Panc1 (cell line): ENCODE results near the gene GDI2. TPM values are rescaled to one million over a fixed set of nuclear protein-coding genes. Genes with fewer than 3 reads are reported as not detected.
"Not testable (repeated sequence)": the region's sequence is repeated elsewhere in the genome, so short reads cannot be mapped to it uniquely, and the experiment has no call there.

Source experiments
- ATAC-seq: fragments of 200-7000 bp; cut with Tn5 transposase; 2 replicates; pipeline ENCODE4 v1.9.1; 2020; ENCODE audit warnings: mild to moderate bottlenecking, moderate library complexity
- BruUV-seq: library from RNA; stranded (reverse); fragments of 400-500 nt; replicated peaks from 2 replicates; lab custom pipeline; 2021; lab: Mats Ljungman, UMichigan
- CTCF ChIA-PET: fragments of 300-600 bp; sonication (Branson Sonifier 250); formaldehyde crosslinking; loops from one replicate; lab custom pipeline; 2022; ENCODE audit warnings: antibody characterized with exemption; lab: Charles Lee
- POLR2A ChIA-PET: fragments of 300-600 bp; sonication (Branson Sonifier 250); formaldehyde crosslinking; loops from one replicate; lab custom pipeline; 2022; ENCODE audit warnings: antibody characterized with exemption; lab: Charles Lee
- DNase-seq: peaks from one replicate; pipeline ENCODE4 v3.0.0-alpha.2; 2010; ENCODE audit warnings: low read depth, low spot score
- H3K27ac ChIP-seq: 2 replicates; pipeline ENCODE4 v1.5.1; 2011; ENCODE audit warnings: mild to moderate bottlenecking, low read length, inconsistent platforms
- H3K27me3 ChIP-seq: fragments of 200-500 bp; sonication (Bioruptor generic); 2 replicates; pipeline ENCODE4 v1.6.0; 2014; ENCODE audit warnings: low read length, inconsistent platforms; ENCODE audit not compliant: control insufficient read depth, insufficient read depth
- H3K36me3 ChIP-seq: fragments of 200-500 bp; sonication (Bioruptor generic); 2 replicates; pipeline ENCODE4 v1.5.1; 2014; ENCODE audit warnings: inconsistent platforms, mild to moderate bottlenecking, low read length, moderate library complexity; ENCODE audit not compliant: control insufficient read depth, insufficient read depth
- H3K4me1 ChIP-seq: 2 replicates; pipeline ENCODE4 v1.5.1; 2011; ENCODE audit warnings: inconsistent platforms, mild to moderate bottlenecking, low read length, moderate library complexity; ENCODE audit not compliant: control insufficient read depth, insufficient read depth
- H3K4me3 ChIP-seq, 2 experiments: 2 replicates each; pipeline ENCODE4 v1.5.1; 2011 to 2012; ENCODE audit warnings: low read depth in 2 of 2, low read length in 2 of 2, mild to moderate bottlenecking in 2 of 2, inconsistent platforms in 1 of 2, moderate library complexity in 1 of 2
- H3K9me3 ChIP-seq: fragments of 200-500 bp; sonication (Bioruptor generic); 2 replicates; pipeline ENCODE4 v1.5.1; 2014; ENCODE audit warnings: low read depth, mild to moderate bottlenecking, inconsistent platforms, low read length, moderate library complexity; ENCODE audit not compliant: control insufficient read depth, insufficient read depth
- CTCF ChIP-seq: fragments of 450-650 bp; IDR thresholded peaks from 2 replicates; pipeline ENCODE4 v1.5.1; 2017; ENCODE audit warnings: mild to moderate bottlenecking
- POLR2AphosphoS5 ChIP-seq: IDR thresholded peaks from 2 replicates; pipeline ENCODE4 v1.6.1; 2012; ENCODE audit warnings: mild to moderate bottlenecking, low read depth, low read length, moderate library complexity
- REST ChIP-seq, 2 experiments: IDR thresholded peaks; 2 replicates each; pipeline ENCODE4 v1.6.1; 2011 to 2012; ENCODE audit warnings: low read depth in 2 of 2, control low read depth in 1 of 2, low read length in 1 of 2, mild to moderate bottlenecking in 1 of 2, moderate library complexity in 1 of 2; ENCODE audit not compliant: insufficient read depth in 1 of 2
- SIN3A ChIP-seq: IDR thresholded peaks from 2 replicates; pipeline ENCODE4 v1.6.1; 2012; ENCODE audit warnings: low read depth, mild to moderate bottlenecking, low read length, moderate library complexity, borderline replicate concordance; ENCODE audit not compliant: insufficient read depth
- TCF7L2 ChIP-seq: IDR thresholded peaks from 2 replicates; pipeline ENCODE4 v1.6.1; 2011; ENCODE audit warnings: mild to moderate bottlenecking, low read depth, low read length, inconsistent platforms
- in situ Hi-C: cut with HindIII; loops from 2 replicates; pipeline ENCODE4 v1.10.0; 2016; ENCODE audit warnings: low sequenced_read_pairs, low pct_unique_long_range_greater_than_20kb
- intact Hi-C: fragments of 100-400 bp; cut with micrococcal nuclease; formaldehyde crosslinking; loops from one replicate; pipeline ENCODE4 v1.10.0; 2022; ENCODE audit not compliant: unreplicated experiment
- total RNA-seq: library from RNA; stranded (reverse); gene quantifications from one replicate; pipeline ENCODE4 v1.2.1, GENCODE V29; 2021; ENCODE audit not compliant: unreplicated experiment

GDI2 gene
- total RNA-seq, 1 experiment from 2014 or later: 130 TPM

GRCh38 chr10:5810225-5810624, 3.0 kb downstream of the GDI2 start:
- H3K4me1 ChIP-seq: peaks cover 17% of the 10 kb centered on the region; the same call in 1 of the 2 replicates
- H3K27ac ChIP-seq: no peak overlapping the region
- no peaks in the 10 kb centered on the region for H3K27me3 ChIP-seq
- peaks cover 3% of the 10 kb centered on the region for H3K36me3 ChIP-seq
- DNase-seq: no peak
- ChIA-PET CTCF (interaction anchor here (0.5 kb wide), 1 partner anchor 63 kb away, joined by 6 read pairs; no protein-coding TSS in a partner anchor), POLR2A (interaction anchor here (0.6 kb wide), 1 partner anchor 51 kb away, joined by 4 read pairs; no protein-coding TSS in a partner anchor)
- no peaks in the 10 kb centered on the region for H3K9me3 ChIP-seq
- BruUV-seq: no TSS peak
- TF ChIP-seq REST (IDR thresholded peaks at IDR 0.05; ENCODE audit: insufficient read depth in 1 of 2, low read depth in 2 of 2, low read length in 1 of 2) (no peak), TCF7L2 (no peak), SIN3A (no peak), POLR2AphosphoS5 (no peak), CTCF (no peak)
- H3K4me3 ChIP-seq: no peak overlapping the region; a peak in 1 of 4 replicates
- no peak for ATAC-seq
- intact Hi-C loops: loop anchor here (5.0 kb wide), 1 partner anchor 62 kb away; no protein-coding TSS in a partner anchor
- in situ Hi-C loops: no loop called here

GRCh38 chr10:5809527-5810154, 3.6 kb downstream of the GDI2 start:
- DNase-seq (no peak), ATAC-seq (no peak)
- peak overlapping the region; percentile 54; the same call in 1 of the 2 replicates for H3K27ac ChIP-seq
- H3K4me1 ChIP-seq: peaks cover 17% of the 10 kb centered on the region; the same call in 1 of the 2 replicates
- TF ChIP-seq SIN3A (no peak), REST (IDR thresholded peaks at IDR 0.05; ENCODE audit: insufficient read depth in 1 of 2, low read depth in 2 of 2, low read length in 1 of 2) (no peak), TCF7L2 (no peak), CTCF (no peak), POLR2AphosphoS5 (no peak)
- H3K9me3 ChIP-seq: no peaks in the 10 kb centered on the region
- POLR2A ChIA-PET: no interaction called here
- no peak overlapping the region; a peak in 1 of 4 replicates for H3K4me3 ChIP-seq
- in situ Hi-C loops (no loop called here), intact Hi-C loops (loop anchor here (5.0 kb wide), 1 partner anchor 63 kb away; no protein-coding TSS in a partner anchor)
- H3K27me3 ChIP-seq: no peaks in the 10 kb centered on the region
- no TSS peak for BruUV-seq
- CTCF ChIA-PET: interaction anchor here (0.5 kb wide), 1 partner anchor 63 kb away, joined by 6 read pairs; no protein-coding TSS in a partner anchor
- peaks cover 3% of the 10 kb centered on the region for H3K36me3 ChIP-seq

- H3K27me3 ChIP-seq, in situ Hi-C loops, intact Hi-C loops, H3K4me3 ChIP-seq, H3K36me3 ChIP-seq, DNase-seq, ATAC-seq, H3K27ac ChIP-seq, H3K9me3 ChIP-seq, BruUV-seq: not testable (repeated sequence)
- ChIA-PET CTCF (interaction anchor here (0.7 kb wide), 1 partner anchor 1551 kb away, joined by 9 read pairs; no protein-coding TSS in a partner anchor), POLR2A (interaction anchor here (0.6 kb wide), 1 partner anchor 64 kb away, joined by 3 read pairs; no protein-coding TSS in a partner anchor)
- H3K4me1 ChIP-seq: peaks cover 17% of the 10 kb centered on the region; the same call in 1 of the 2 replicates
Observed at GRCh38 chr10:5808783-5809392, 4.3 kb downstream of the GDI2 start.
